ENCODE measurements around the gene EGFR.

GRCh38 chr7:55198634-55199392 lies 180.0 kb downstream of the EGFR start:
- TF ChIP-seq, protein P1, sequence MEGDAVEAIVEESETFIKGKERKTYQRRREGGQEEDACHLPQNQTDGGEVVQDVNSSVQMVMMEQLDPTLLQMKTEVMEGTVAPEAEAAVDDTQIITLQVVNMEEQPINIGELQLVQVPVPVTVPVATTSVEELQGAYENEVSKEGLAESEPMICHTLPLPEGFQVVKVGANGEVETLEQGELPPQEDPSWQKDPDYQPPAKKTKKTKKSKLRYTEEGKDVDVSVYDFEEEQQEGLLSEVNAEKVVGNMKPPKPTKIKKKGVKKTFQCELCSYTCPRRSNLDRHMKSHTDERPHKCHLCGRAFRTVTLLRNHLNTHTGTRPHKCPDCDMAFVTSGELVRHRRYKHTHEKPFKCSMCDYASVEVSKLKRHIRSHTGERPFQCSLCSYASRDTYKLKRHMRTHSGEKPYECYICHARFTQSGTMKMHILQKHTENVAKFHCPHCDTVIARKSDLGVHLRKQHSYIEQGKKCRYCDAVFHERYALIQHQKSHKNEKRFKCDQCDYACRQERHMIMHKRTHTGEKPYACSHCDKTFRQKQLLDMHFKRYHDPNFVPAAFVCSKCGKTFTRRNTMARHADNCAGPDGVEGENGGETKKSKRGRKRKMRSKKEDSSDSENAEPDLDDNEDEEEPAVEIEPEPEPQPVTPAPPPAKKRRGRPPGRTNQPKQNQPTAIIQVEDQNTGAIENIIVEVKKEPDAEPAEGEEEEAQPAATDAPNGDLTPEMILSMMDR (IDR thresholded peaks at IDR 0.05; ENCODE audit: low read depth, low read length, poor library complexity, severe bottlenecking): no peak
- no peak for TF ChIP-seq EZH2phosphoT487 (IDR thresholded peaks at IDR 0.05; ENCODE audit: borderline replicate concordance, low read length)
